Naive thymus-derived CD8-positive, alpha-beta T cell (primary cell): ENCODE measurements around the gene CYB5R3. TPM values are rescaled to one million over a fixed set of nuclear protein-coding genes. Genes with fewer than 3 reads are reported as not detected.
"Not testable (repeated sequence)": the region's sequence is repeated elsewhere in the genome, so short reads cannot be mapped to it uniquely, and the experiment has no call there.

Experiments used
- ATAC-seq, 2 donors: fragments of 150-1000 bp; cut with Tn5 transposase in 1 of 2; sonication (Bioruptor Pico), chemical (Tn5 transposase) in 1 of 2; 1 replicate in 1 of 2; 2 replicates in 1 of 2; pipeline ENCODE4 v1.10.0; 2021; ENCODE audit warnings: mild to moderate bottlenecking in 2 of 2, moderate library complexity in 2 of 2
- POLR2A ChIA-PET: fragments of 350-600 bp; sonication (Branson Sonifier 250); formaldehyde crosslinking; loops from one replicate; lab custom pipeline; 2021; ENCODE audit warnings: antibody characterized with exemption; lab: Charles Lee
- DNase-seq, 10 donors: peaks; one replicate each; pipeline versions ENCODE4 v3.0.0 to v3.0.0-alpha.2; 2020 to 2022
- H3K27ac Mint-ChIP-seq, 10 donors: one replicate each; pipeline ENCODE4 v1.8.0; 2020 to 2022; ENCODE audit warnings: mild to moderate bottlenecking in 10 of 10, mixed read lengths in 10 of 10, moderate library complexity in 4 of 10, inconsistent platforms in 1 of 10
- H3K27me3 Mint-ChIP-seq, 5 donors: one replicate each; pipeline ENCODE4 v1.8.0; 2021 to 2022; ENCODE audit warnings: mixed read lengths in 5 of 5
- H3K36me3 Mint-ChIP-seq, 3 donors: one replicate each; pipeline ENCODE4 v1.8.0; 2020 to 2022; ENCODE audit warnings: mixed read lengths in 3 of 3, mild to moderate bottlenecking in 2 of 3, inconsistent platforms in 1 of 3
- H3K4me1 Mint-ChIP-seq, 4 donors: one replicate each; pipeline ENCODE4 v1.8.0; 2021 to 2022; ENCODE audit warnings: mixed read lengths in 4 of 4
- H3K4me3 Mint-ChIP-seq, 10 donors: one replicate each; pipeline ENCODE4 v1.8.0; 2020 to 2022; ENCODE audit warnings: mild to moderate bottlenecking in 10 of 10, mixed read lengths in 10 of 10, moderate library complexity in 6 of 10, inconsistent platforms in 1 of 10
- H3K9me3 Mint-ChIP-seq, 9 donors: one replicate each; pipeline ENCODE4 v1.8.0; 2020 to 2022; ENCODE audit warnings: mixed read lengths in 9 of 9, mild to moderate bottlenecking in 3 of 9, inconsistent platforms in 1 of 9, moderate library complexity in 1 of 9
- polyA plus RNA-seq, 3 donors: library from polyadenylated mRNA; unstranded; fragments of 300-500 nt; fragmentation: Illumina TruSeq; gene quantifications; one replicate each; pipeline ENCODE4 v1.2.3, GENCODE V29; 2021
- total RNA-seq, 8 experiments: library from RNA in 2 of 8; stranded (reverse) in 2 of 8; gene quantifications; one replicate each; pipeline ENCODE4 v1.2.3 and lab custom pipeline; 2021 to 2026

Gene CYB5R3
- total and polyA plus RNA-seq, 5 experiments from 2014 or later, result 34.7 to 70.2 (median 37.1) TPM

GRCh38 chr22:42686756-42687491 lies 37.7 kb upstream of the CYB5R3 start:
- no peak for DNase-seq
- ATAC-seq, result no peak
- H3K27ac Mint-ChIP-seq, result peak overlapping the region in 1 of 10 donors; percentile 6
- H3K27me3 Mint-ChIP-seq, result peaks cover 0 to 6% (median 0%) of the 10 kb centered on the region in 5 donors
- H3K9me3 Mint-ChIP-seq, result no peaks in the 10 kb centered on the region
- H3K36me3 Mint-ChIP-seq, result no peaks in the 10 kb centered on the region
- H3K4me3 Mint-ChIP-seq, result no peak overlapping the region
- POLR2A ChIA-PET, result no interaction called here
- H3K4me1 Mint-ChIP-seq, result peaks cover 0 to 5% (median 0%) of the 10 kb centered on the region in 4 donors

- peaks cover 0 to 4% (median 0%) of the 10 kb centered on the region in 4 donors for H3K4me1 Mint-ChIP-seq
- no peak for ATAC-seq
- POLR2A ChIA-PET, result interaction anchor here (0.7 kb wide), 1 partner anchor 90 kb away, joined by 7 read pairs; no protein-coding TSS in a partner anchor
- no peak for DNase-seq
- no peaks in the 10 kb centered on the region for H3K9me3 Mint-ChIP-seq
- H3K36me3 Mint-ChIP-seq, result no peaks in the 10 kb centered on the region
- H3K4me3 Mint-ChIP-seq, result no peak overlapping the region
- H3K27ac Mint-ChIP-seq, result no peak overlapping the region
- H3K27me3 Mint-ChIP-seq, result peaks cover 0 to 6% (median 0%) of the 10 kb centered on the region in 5 donors
These were observed 36.9 kb upstream of the CYB5R3 start for GRCh38 chr22:42685941-42686653.

GRCh38 chr22:42684462-42685195 lies 35.4 kb upstream of the CYB5R3 start:
- H3K4me1 Mint-ChIP-seq, result peaks cover 0 to 4% (median 0%) of the 10 kb centered on the region in 4 donors
- ATAC-seq (no peak), DNase-seq (no peak)
- no peak overlapping the region for H3K27ac Mint-ChIP-seq
- peaks cover 0 to 6% (median 0%) of the 10 kb centered on the region in 5 donors for H3K27me3 Mint-ChIP-seq
- peaks cover 0 to 3% (median 0%) of the 10 kb centered on the region in 9 donors for H3K9me3 Mint-ChIP-seq
- no peaks in the 10 kb centered on the region for H3K36me3 Mint-ChIP-seq
- no peak overlapping the region for H3K4me3 Mint-ChIP-seq
- POLR2A ChIA-PET, result interaction anchor here (0.6 kb wide), 1 partner anchor 72 kb away, joined by 6 read pairs; no protein-coding TSS in a partner anchor

GRCh38 chr22:42683578-42684283 lies 34.5 kb upstream of the CYB5R3 start:
- Mint-ChIP-seq H3K9me3 (peaks cover 0 to 11% (median 1%) of the 10 kb centered on the region in 9 donors), H3K4me3 (peak overlapping the region in 1 of 10 donors; percentile 19), H3K27me3 (peaks cover 0 to 6% (median 0%) of the 10 kb centered on the region in 5 donors), H3K36me3 (no peaks in the 10 kb centered on the region), H3K27ac (peak overlapping the region in 1 of 10 donors; percentile 62), H3K4me1 (peaks cover 0 to 4% (median 0%) of the 10 kb centered on the region in 4 donors)
- POLR2A ChIA-PET, result no interaction called here
- ATAC-seq, result no peak
- DNase-seq, result no peak

GRCh38 chr22:42682113-42682851 lies 33.1 kb upstream of the CYB5R3 start:
- Mint-ChIP-seq H3K27me3 (peaks cover 0 to 6% (median 0%) of the 10 kb centered on the region in 5 donors), H3K27ac (peak overlapping the region in 1 of 10 donors; percentile 37), H3K9me3 (peaks cover 0 to 19% (median 5%) of the 10 kb centered on the region in 9 donors), H3K4me1 (peaks cover 0 to 4% (median 0%) of the 10 kb centered on the region in 4 donors), H3K4me3 (no peak overlapping the region), H3K36me3 (peaks cover 0 to 5% (median 3%) of the 10 kb centered on the region in 3 donors)
- no peak for DNase-seq
- no peak for ATAC-seq
- POLR2A ChIA-PET, result no interaction called here

- peaks cover 0 to 19% (median 5%) of the 10 kb centered on the region in 9 donors for H3K9me3 Mint-ChIP-seq
- DNase-seq (no peak), ATAC-seq (no peak)
- H3K27me3 Mint-ChIP-seq, result peaks cover 0 to 6% (median 0%) of the 10 kb centered on the region in 5 donors
- no peak overlapping the region for H3K4me3 Mint-ChIP-seq
- POLR2A ChIA-PET, result no interaction called here
- peaks cover 0 to 5% (median 3%) of the 10 kb centered on the region in 3 donors for H3K36me3 Mint-ChIP-seq
- H3K4me1 Mint-ChIP-seq, result no peaks in the 10 kb centered on the region
- no peak overlapping the region for H3K27ac Mint-ChIP-seq
These were observed 31.5 kb upstream of the CYB5R3 start for GRCh38 chr22:42680648-42681047.

GRCh38 chr22:42679691-42680090 lies 30.5 kb upstream of the CYB5R3 start:
- Mint-ChIP-seq H3K9me3 (peaks cover 0 to 19% (median 5%) of the 10 kb centered on the region in 9 donors), H3K4me3 (no peak overlapping the region), H3K27ac (no peak overlapping the region), H3K36me3 (peaks cover 0 to 5% (median 3%) of the 10 kb centered on the region in 3 donors), H3K4me1 (no peaks in the 10 kb centered on the region), H3K27me3 (peaks cover 0 to 6% (median 0%) of the 10 kb centered on the region in 5 donors)
- POLR2A ChIA-PET, result no interaction called here
- no peak for ATAC-seq
- no peak for DNase-seq

GRCh38 chr22:42678894-42679293 lies 29.7 kb upstream of the CYB5R3 start:
- H3K36me3 Mint-ChIP-seq, result peaks cover 0 to 5% (median 3%) of the 10 kb centered on the region in 3 donors
- no peak overlapping the region for H3K4me3 Mint-ChIP-seq
- POLR2A ChIA-PET, result no interaction called here
- peaks cover 0 to 6% (median 0%) of the 10 kb centered on the region in 5 donors for H3K27me3 Mint-ChIP-seq
- DNase-seq (no peak), ATAC-seq (no peak)
- H3K4me1 Mint-ChIP-seq, result no peaks in the 10 kb centered on the region
- no peak overlapping the region for H3K27ac Mint-ChIP-seq
- peaks cover 0 to 19% (median 5%) of the 10 kb centered on the region in 9 donors for H3K9me3 Mint-ChIP-seq

GRCh38 chr22:42677936-42678335 lies 28.7 kb upstream of the CYB5R3 start:
- ATAC-seq, H3K4me1 Mint-ChIP-seq, H3K27me3 Mint-ChIP-seq, POLR2A ChIA-PET, H3K27ac Mint-ChIP-seq, DNase-seq, H3K36me3 Mint-ChIP-seq, H3K4me3 Mint-ChIP-seq: not testable (repeated sequence)
- H3K9me3 Mint-ChIP-seq, result peaks cover 0 to 19% (median 5%) of the 10 kb centered on the region in 9 donors

GRCh38 chr22:42676059-42676607 lies 26.9 kb upstream of the CYB5R3 start:
- H3K9me3 Mint-ChIP-seq, result peaks cover 0 to 19% (median 5%) of the 10 kb centered on the region in 9 donors
- peaks cover 0 to 5% (median 3%) of the 10 kb centered on the region in 3 donors for H3K36me3 Mint-ChIP-seq
- no peaks in the 10 kb centered on the region for H3K27me3 Mint-ChIP-seq
- H3K27ac Mint-ChIP-seq, result no peak overlapping the region
- ATAC-seq (no peak), DNase-seq (no peak)
- POLR2A ChIA-PET, result no interaction called here
- no peak overlapping the region for H3K4me3 Mint-ChIP-seq
- peaks cover 4 to 13% (median 4%) of the 10 kb centered on the region in 4 donors for H3K4me1 Mint-ChIP-seq

GRCh38 chr22:42673898-42674401 lies 24.8 kb upstream of the CYB5R3 start:
- Mint-ChIP-seq H3K36me3 (peaks cover 0 to 5% (median 3%) of the 10 kb centered on the region in 3 donors), H3K4me3 (no peak overlapping the region), H3K9me3 (peaks cover 0 to 13% (median 3%) of the 10 kb centered on the region in 9 donors), H3K27ac (no peak overlapping the region), H3K27me3 (no peaks in the 10 kb centered on the region), H3K4me1 (peaks cover 4 to 21% (median 8%) of the 10 kb centered on the region in 4 donors)
- DNase-seq (no peak), ATAC-seq (no peak)
- POLR2A ChIA-PET, result no interaction called here
